GM10248 (cell line): ENCODE results near the gene RXFP4.
"Not testable (repeated sequence)": the region's sequence is repeated elsewhere in the genome, so short reads cannot be mapped to it uniquely, and the experiment has no call there.

Source experiments
- CTCF ChIA-PET: fragments of 300-600 bp; sonication (Branson Sonifier 250); formaldehyde crosslinking; extraction: SDS; loops from one replicate; lab custom pipeline; 2021; ENCODE audit warnings: antibody characterized with exemption; lab: Yijun Ruan, JAX
- POLR2A ChIA-PET: fragments of 350-650 bp; sonication (Branson Sonifier 250); formaldehyde crosslinking; extraction: SDS; loops from one replicate; lab custom pipeline; 2020; ENCODE audit warnings: antibody characterized with exemption; lab: Yijun Ruan, JAX
- DNase-seq: peaks from one replicate; pipeline ENCODE4 v3.0.0; 2012; ENCODE audit errors: extremely low spot score
- CTCF ChIP-seq: IDR thresholded peaks from 2 replicates; pipeline ENCODE4 v1.5.1; 2012; ENCODE audit warnings: mild to moderate bottlenecking, low read depth; ENCODE audit errors: extremely low read depth, missing control alignments, control extremely low read depth

Gene RXFP4

DNA sequence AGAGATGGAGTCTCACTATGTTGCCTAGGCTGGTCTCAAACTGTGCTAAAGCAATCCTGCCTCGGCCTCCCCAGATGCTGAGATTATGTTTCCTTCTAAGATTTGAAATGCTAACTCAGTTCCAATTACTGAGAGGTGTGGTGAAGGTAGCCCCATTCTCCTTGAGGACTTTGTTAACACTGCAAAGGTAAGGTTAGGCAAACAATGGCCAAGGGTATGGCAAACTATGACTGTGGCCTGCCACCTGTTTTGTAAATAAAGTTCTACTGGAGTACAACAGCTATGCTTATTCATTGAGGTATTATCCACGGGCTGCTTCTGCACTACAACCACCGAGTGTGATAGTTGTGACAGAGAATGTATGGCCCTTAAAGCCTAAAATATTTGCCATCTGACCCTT is 20.7 kb upstream of the RXFP4 start:
- DNase-seq: no peak
- POLR2A ChIA-PET: interaction anchor here (0.6 to 1.3 kb wide), 3 partner anchors 9 to 45 kb away, joined by 3 to 4 read pairs (median 3); no protein-coding TSS in a partner anchor
- CTCF ChIA-PET: no interaction called here
- TF ChIP-seq CTCF: no peak

- ChIA-PET CTCF (interaction anchor here (1.5 kb wide), 1 partner anchor 54 kb away, joined by 3 read pairs; no protein-coding TSS in a partner anchor), POLR2A (no interaction called here)
- no peak for DNase-seq
- no peak for TF ChIP-seq CTCF
Observed at GRCh38 chr1:155925506-155925905, 15.9 kb upstream of the RXFP4 start.

GRCh38 chr1:155929057-155929456 is 12.4 kb upstream of the RXFP4 start:
- CTCF ChIA-PET: interaction anchor here (1.4 to 2.3 kb wide), 3 partner anchors 22 to 61 kb away, joined by 3 to 7 read pairs (median 5); no protein-coding TSS in a partner anchor
- no peak for DNase-seq
- POLR2A ChIA-PET: interaction anchor here (0.6 kb wide), 1 partner anchor 32 kb away, joined by 3 read pairs; no protein-coding TSS in a partner anchor
- TF ChIP-seq CTCF: no peak

DNA sequence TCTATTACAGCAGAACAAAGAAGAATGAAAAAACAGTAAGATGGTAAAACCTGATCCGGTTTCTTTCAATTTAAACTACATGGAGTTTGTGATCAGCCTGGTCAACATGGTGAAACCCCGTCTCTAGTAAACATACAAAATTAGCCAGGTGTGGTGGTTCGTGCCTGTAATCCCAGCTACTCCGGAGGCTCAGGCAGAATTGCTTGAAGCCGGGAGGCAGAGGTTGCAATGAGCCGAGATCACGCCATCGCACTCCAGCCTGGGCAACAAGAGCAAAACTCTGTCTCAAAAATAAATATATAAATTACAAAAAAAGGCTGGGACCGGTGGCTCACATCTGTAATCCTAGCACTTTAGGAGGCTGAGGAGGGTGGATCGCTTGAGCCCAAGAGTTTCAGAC is 10.7 kb upstream of the RXFP4 start:
- ChIA-PET POLR2A (interaction anchor here (0.6 to 1.2 kb wide), 2 partner anchors 9 to 175 kb away, joined by 3 read pairs; no protein-coding TSS in a partner anchor), CTCF (interaction anchor here (1.1 to 3.5 kb wide), 7 partner anchors 8 to 59 kb away, joined by 3 to 15 read pairs (median 4); no protein-coding TSS in a partner anchor)
- not testable (repeated sequence) for DNase-seq

DNA sequence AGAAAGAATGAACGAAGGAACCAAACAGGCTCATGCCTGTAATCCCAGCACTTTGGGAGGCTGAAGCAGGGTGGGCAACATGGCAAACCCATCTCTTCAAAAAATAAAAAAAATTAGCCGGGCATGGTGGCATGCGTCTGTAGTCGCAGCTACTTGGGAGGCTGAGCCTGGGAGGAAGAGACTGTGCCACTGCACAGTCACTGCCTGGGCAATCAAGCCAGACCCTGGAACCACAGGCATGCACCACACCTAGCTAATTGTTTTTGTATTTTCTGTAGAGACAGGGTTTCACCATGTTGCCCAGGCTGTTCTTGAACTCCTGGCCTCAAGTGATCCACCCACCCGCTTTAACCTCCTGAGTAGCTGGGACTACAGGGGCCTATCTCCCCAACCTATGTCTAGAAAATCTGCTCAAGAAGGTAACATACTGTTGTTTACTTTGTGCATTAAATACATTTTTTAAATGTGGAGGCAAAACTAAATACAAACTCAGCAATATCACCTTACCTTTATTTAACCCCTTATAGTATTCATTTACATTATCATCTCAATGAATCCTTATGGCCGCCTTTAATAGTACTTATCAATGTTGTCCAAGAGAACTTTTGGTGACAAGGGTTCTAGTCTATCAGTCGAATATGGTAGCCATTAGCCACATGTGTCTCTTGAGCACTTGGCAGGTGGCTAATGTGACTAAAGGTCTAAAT is 10.0 kb upstream of the RXFP4 start:
- CTCF ChIA-PET: interaction anchor here (1.2 to 4.4 kb wide), 5 partner anchors 13 to 134 kb away, joined by 4 to 42 read pairs (median 15); no protein-coding TSS in a partner anchor
- no peak for TF ChIP-seq CTCF
- DNase-seq: no peak
- POLR2A ChIA-PET: interaction anchor here (0.6 kb wide), 1 partner anchor 176 kb away, joined by 3 read pairs; no protein-coding TSS in a partner anchor

DNA sequence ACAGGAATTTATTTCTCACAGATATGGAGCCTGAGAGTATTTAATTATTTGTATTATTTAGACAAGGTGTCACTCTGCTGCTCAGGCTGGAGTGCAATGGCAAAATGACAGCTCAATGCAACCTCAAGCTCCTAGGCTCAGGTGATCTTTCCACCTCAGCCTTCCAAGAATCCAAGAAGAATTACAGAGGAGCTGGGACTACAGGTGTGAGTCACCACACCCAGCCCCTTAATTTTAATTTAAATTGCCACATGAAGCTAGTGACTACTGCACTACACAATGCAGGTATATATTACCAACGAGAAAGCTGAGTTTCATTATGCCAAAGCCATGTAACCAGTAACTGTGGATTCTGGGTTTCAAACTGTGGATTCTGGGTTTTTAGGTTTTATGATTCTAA is 9.4 kb upstream of the RXFP4 start:
- ChIA-PET POLR2A (interaction anchor here (0.7 to 1.1 kb wide), 6 partner anchors 8 to 133 kb away, joined by 3 to 4 read pairs (median 3); no protein-coding TSS in a partner anchor), CTCF (interaction anchor here (1.6 to 4.4 kb wide), 5 partner anchors 20 to 143 kb away, joined by 3 to 42 read pairs (median 15); no protein-coding TSS in a partner anchor)
- no peak for TF ChIP-seq CTCF
- DNase-seq: no peak
